ENCODE results near the gene IQSEC1. TPM values are rescaled to one million over a fixed set of nuclear protein-coding genes. Genes with fewer than 3 reads are reported as not detected.

Gene IQSEC1
- total RNA-seq, 1 donor from 2014 or later = 211 TPM

DNA sequence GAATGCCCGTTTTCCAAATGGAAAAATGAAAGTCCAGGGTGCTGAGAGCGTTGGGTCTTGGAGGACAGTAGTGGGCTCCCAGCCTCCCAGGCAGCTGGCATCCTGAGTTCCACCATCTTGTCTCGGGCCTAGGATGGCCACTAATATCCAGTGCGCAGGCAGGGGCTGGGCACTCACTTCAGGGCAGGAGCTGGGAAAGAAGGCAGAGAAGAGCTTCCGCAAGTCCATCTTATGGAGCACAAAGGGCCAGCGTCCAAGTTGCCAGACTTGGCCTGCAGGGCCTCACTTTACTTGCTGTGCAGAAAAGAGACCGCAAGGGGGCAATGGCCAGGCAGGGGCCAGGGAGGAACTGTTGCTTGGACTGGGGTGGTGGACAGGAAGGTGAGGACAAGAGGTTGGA lies 46.1 kb downstream of the IQSEC1 start:
- Mint-ChIP-seq H3K4me1 (ENCODE audit: low read depth, unreplicated experiment) (peaks cover 53% of the 10 kb centered on the region), H3K27me3 (ENCODE audit: unreplicated experiment) (peaks cover 24% of the 10 kb centered on the region), H3K27ac (ENCODE audit: unreplicated experiment) (peak overlapping the region; percentile 60), H3K4me3 (ENCODE audit: unreplicated experiment) (no peak overlapping the region), H3K9me3 (ENCODE audit: unreplicated experiment) (peaks cover 23% of the 10 kb centered on the region), H3K36me3 (ENCODE audit: unreplicated experiment) (no peaks in the 10 kb centered on the region)
- TF ChIP-seq, protein P1, sequence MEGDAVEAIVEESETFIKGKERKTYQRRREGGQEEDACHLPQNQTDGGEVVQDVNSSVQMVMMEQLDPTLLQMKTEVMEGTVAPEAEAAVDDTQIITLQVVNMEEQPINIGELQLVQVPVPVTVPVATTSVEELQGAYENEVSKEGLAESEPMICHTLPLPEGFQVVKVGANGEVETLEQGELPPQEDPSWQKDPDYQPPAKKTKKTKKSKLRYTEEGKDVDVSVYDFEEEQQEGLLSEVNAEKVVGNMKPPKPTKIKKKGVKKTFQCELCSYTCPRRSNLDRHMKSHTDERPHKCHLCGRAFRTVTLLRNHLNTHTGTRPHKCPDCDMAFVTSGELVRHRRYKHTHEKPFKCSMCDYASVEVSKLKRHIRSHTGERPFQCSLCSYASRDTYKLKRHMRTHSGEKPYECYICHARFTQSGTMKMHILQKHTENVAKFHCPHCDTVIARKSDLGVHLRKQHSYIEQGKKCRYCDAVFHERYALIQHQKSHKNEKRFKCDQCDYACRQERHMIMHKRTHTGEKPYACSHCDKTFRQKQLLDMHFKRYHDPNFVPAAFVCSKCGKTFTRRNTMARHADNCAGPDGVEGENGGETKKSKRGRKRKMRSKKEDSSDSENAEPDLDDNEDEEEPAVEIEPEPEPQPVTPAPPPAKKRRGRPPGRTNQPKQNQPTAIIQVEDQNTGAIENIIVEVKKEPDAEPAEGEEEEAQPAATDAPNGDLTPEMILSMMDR (IDR thresholded peaks at IDR 0.05; ENCODE audit: partially characterized antibody, unreplicated experiment) = no peak
- peak; percentile 13 for DNase-seq

DNA sequence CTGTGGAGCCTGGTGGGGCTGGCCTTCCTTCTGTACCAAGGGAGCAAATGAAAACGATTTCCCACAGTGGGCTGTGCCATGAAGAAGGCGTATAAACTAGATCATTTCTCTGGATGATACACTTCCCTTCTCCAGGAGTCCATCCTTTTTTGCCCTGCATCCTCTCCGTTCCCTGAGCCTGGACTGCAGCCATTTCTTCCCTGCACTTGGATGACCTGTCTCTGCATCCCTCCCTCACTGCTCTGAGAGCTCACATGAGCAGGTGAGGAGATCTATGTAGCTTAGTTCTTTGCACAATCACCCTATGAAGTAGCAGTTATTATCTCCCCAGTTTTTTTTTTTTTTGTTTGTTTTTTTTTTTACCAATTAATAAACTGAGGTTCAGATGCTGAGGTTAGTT lies 46.7 kb downstream of the IQSEC1 start:
- DNase-seq = no peak
- no peak overlapping the region for H3K4me3 Mint-ChIP-seq (ENCODE audit: unreplicated experiment)
- peaks cover 27% of the 10 kb centered on the region for H3K9me3 Mint-ChIP-seq (ENCODE audit: unreplicated experiment)
- TF ChIP-seq, protein P1 (IDR thresholded peaks at IDR 0.05; ENCODE audit: partially characterized antibody, unreplicated experiment) = no peak
- peaks cover 56% of the 10 kb centered on the region for H3K4me1 Mint-ChIP-seq (ENCODE audit: low read depth, unreplicated experiment)
- no peak overlapping the region for H3K27ac Mint-ChIP-seq (ENCODE audit: unreplicated experiment)
- peaks cover 29% of the 10 kb centered on the region for H3K27me3 Mint-ChIP-seq (ENCODE audit: unreplicated experiment)
- no peaks in the 10 kb centered on the region for H3K36me3 Mint-ChIP-seq (ENCODE audit: unreplicated experiment)

DNA sequence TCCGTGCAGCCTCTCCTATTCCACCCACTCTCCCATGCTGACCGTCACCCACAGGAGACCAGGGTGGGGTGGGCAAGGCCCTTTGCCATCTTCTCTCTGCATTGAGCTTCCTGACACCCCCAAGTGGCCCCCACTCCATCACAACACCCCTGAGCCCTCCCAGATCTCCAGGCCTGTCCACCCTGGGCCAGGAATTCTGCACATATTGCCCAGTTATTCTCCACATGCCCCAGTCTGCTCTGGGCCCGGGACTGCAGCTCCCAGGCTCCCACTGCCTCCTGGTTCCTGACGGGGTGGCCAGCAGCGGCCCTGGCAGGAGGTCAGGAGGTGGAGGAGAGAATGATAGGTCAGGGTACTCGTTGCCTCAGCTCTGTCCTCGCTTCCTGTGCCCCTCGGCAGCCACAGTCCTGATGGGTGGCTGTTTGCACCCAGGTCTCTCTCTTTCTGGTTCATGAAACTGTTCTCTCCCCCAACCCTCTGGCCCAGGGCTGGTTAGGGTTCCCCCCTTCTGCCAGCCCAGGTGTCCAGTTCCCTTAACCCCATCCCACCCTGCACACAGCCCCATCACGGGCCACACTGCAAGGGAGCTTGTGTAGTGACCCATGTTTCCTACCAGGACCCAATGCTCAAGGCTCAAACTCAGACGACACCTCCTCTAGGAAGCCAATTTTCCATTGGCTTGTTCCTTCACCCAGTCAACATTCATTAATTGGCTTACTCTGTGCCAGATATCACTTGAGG lies 47.3 kb downstream of the IQSEC1 start:
- Mint-ChIP-seq H3K4me3 (ENCODE audit: unreplicated experiment) (no peak overlapping the region), H3K4me1 (ENCODE audit: low read depth, unreplicated experiment) (peaks cover 56% of the 10 kb centered on the region), H3K27me3 (ENCODE audit: unreplicated experiment) (peaks cover 32% of the 10 kb centered on the region), H3K27ac (ENCODE audit: unreplicated experiment) (peak overlapping the region; percentile 17), H3K36me3 (ENCODE audit: unreplicated experiment) (no peaks in the 10 kb centered on the region), H3K9me3 (ENCODE audit: unreplicated experiment) (peaks cover 32% of the 10 kb centered on the region)
- no peak for DNase-seq
- TF ChIP-seq, protein P1 (IDR thresholded peaks at IDR 0.05; ENCODE audit: partially characterized antibody, unreplicated experiment) = no peak

DNA sequence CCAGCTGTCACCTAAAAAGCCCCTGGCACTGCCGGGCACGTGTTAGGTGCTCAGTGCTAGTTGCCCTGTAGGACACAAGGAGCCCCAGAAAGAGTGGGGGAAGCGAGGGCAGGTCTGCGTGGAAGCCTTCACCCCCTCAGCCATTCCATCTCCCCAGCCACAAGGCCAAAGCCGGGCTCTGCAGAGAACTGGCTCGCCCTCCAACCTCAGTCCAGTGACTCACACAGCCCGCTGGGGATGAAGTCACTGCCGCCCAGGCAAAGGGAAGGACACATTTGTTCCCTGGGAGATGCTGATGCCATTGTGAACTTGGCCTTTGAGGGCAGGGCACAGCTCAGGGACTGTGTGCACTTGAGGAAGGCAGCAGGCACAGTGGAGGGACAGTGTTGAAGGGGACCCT lies 48.1 kb downstream of the IQSEC1 start:
- no peak overlapping the region for H3K4me3 Mint-ChIP-seq (ENCODE audit: unreplicated experiment)
- peaks cover 57% of the 10 kb centered on the region for H3K4me1 Mint-ChIP-seq (ENCODE audit: low read depth, unreplicated experiment)
- peaks cover 40% of the 10 kb centered on the region for H3K27me3 Mint-ChIP-seq (ENCODE audit: unreplicated experiment)
- no peak overlapping the region for H3K27ac Mint-ChIP-seq (ENCODE audit: unreplicated experiment)
- no peak for DNase-seq
- no peaks in the 10 kb centered on the region for H3K36me3 Mint-ChIP-seq (ENCODE audit: unreplicated experiment)
- H3K9me3 Mint-ChIP-seq (ENCODE audit: unreplicated experiment) = peaks cover 38% of the 10 kb centered on the region
- TF ChIP-seq, protein P1 (IDR thresholded peaks at IDR 0.05; ENCODE audit: partially characterized antibody, unreplicated experiment) = no peak

DNA sequence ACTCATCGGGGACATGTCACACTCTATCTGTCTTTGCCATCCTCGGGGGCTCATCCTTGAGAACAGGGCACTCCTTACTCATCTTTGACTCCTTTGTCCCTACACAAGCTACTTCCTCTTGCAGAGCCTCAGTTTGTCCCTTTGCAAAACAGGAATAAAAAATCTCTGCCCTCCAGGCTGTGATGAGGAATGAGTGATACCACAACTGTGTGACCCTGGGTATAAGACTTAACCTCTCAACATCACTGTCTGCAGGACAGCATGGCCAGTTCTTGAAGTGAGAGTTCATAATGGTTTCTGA lies 48.5 kb downstream of the IQSEC1 start:
- peaks cover 57% of the 10 kb centered on the region for H3K4me1 Mint-ChIP-seq (ENCODE audit: low read depth, unreplicated experiment)
- peak overlapping the region; percentile 99 for H3K27ac Mint-ChIP-seq (ENCODE audit: unreplicated experiment)
- peaks cover 40% of the 10 kb centered on the region for H3K27me3 Mint-ChIP-seq (ENCODE audit: unreplicated experiment)
- TF ChIP-seq, protein P1 (IDR thresholded peaks at IDR 0.05; ENCODE audit: partially characterized antibody, unreplicated experiment) = no peak
- H3K36me3 Mint-ChIP-seq (ENCODE audit: unreplicated experiment) = no peaks in the 10 kb centered on the region
- no peak overlapping the region for H3K4me3 Mint-ChIP-seq (ENCODE audit: unreplicated experiment)
- H3K9me3 Mint-ChIP-seq (ENCODE audit: unreplicated experiment) = peaks cover 38% of the 10 kb centered on the region
- no peak for DNase-seq

All from glutamatergic neuron (in vitro differentiated cells).